Measurements from ENCODE around the gene GJC2.

GRCh38 chr1:228207381-228207810 is 57.7 kb downstream of the GJC2 start:
- TF ChIP-seq POLR2A (IDR thresholded peaks at IDR 0.05; ENCODE audit: low read depth, low read length) (no peak), POLR2AphosphoS5 (IDR thresholded peaks at IDR 0.05; ENCODE audit: low read depth, low read length) (no peak), TAF1 (IDR thresholded peaks at IDR 0.05; ENCODE audit: borderline replicate concordance, low read depth, low read length) (no peak)
